ENCODE measurements around the gene PRKN.

Gene PRKN

GRCh38 chr6:162528538-162528937 lies 199.0 kb downstream of the PRKN start:
- no peak for DNase-seq

GRCh38 chr6:162526960-162527359 lies 200.6 kb downstream of the PRKN start:
- no peak for DNase-seq

- DNase-seq: no peak
Measured at GRCh38 chr6:162525181-162525580, 202.4 kb downstream of the PRKN start.

- no peak for DNase-seq
Measured at GRCh38 chr6:162512744-162513143, 214.8 kb downstream of the PRKN start.

GRCh38 chr6:162497389-162497788 lies 230.2 kb downstream of the PRKN start:
- no peak for DNase-seq

- DNase-seq: no peak
Measured at GRCh38 chr6:162493917-162494316, 233.6 kb downstream of the PRKN start.

- no peak for DNase-seq
Measured at GRCh38 chr6:162491637-162492036, 235.9 kb downstream of the PRKN start.

GRCh38 chr6:162489101-162489976 lies 238.2 kb downstream of the PRKN start:
- DNase-seq: no peak

- DNase-seq: no peak
Measured at GRCh38 chr6:162488444-162488843, 239.1 kb downstream of the PRKN start.

- DNase-seq: no peak
Measured at GRCh38 chr6:162485464-162485863, 242.1 kb downstream of the PRKN start.

GRCh38 chr6:162481938-162482337 lies 245.6 kb downstream of the PRKN start:
- no peak for DNase-seq

- no peak for DNase-seq
Measured at GRCh38 chr6:162481320-162481719, 246.2 kb downstream of the PRKN start.

- DNase-seq: no peak
Measured at GRCh38 chr6:162478192-162478671, 249.3 kb downstream of the PRKN start.

GRCh38 chr6:162474722-162475121 lies 252.8 kb downstream of the PRKN start:
- no peak for DNase-seq

- no peak for DNase-seq
Measured at GRCh38 chr6:162471842-162472241, 255.7 kb downstream of the PRKN start.

GRCh38 chr6:162468326-162468725 lies 259.2 kb downstream of the PRKN start:
- no peak for DNase-seq

- DNase-seq: no peak
Measured at GRCh38 chr6:162467679-162468078, 259.9 kb downstream of the PRKN start.

- DNase-seq: no peak
Measured at GRCh38 chr6:162463576-162463975, 264.0 kb downstream of the PRKN start.

- DNase-seq: no peak
Measured at GRCh38 chr6:162459985-162460384, 267.6 kb downstream of the PRKN start.

GRCh38 chr6:162450358-162450757 lies 277.2 kb downstream of the PRKN start:
- DNase-seq: no peak

- no peak for DNase-seq
Measured at GRCh38 chr6:162448294-162448693, 279.3 kb downstream of the PRKN start.

- no peak for DNase-seq
Measured at GRCh38 chr6:162443101-162443500, 284.5 kb downstream of the PRKN start.

- no peak for DNase-seq
Measured at GRCh38 chr6:162442687-162443086, 284.9 kb downstream of the PRKN start.

GRCh38 chr6:162441991-162442390 lies 285.6 kb downstream of the PRKN start:
- no peak for DNase-seq

GRCh38 chr6:162438980-162439379 lies 288.6 kb downstream of the PRKN start:
- DNase-seq: no peak

Data from DMS79 (cell line).